ENCODE results near the gene MFSD1. TPM values are rescaled to one million over a fixed set of nuclear protein-coding genes. Genes with fewer than 3 reads are reported as not detected.
"Not testable (repeated sequence)": the region's sequence is repeated elsewhere in the genome, so short reads cannot be mapped to it uniquely, and the experiment has no call there.

The MFSD1 gene
- total RNA-seq, 1 donor from 2014 or later = 77.6 TPM

- DNase-seq (ENCODE audit: low read depth in 2 of 2) = no peak
These were observed 25.3 kb upstream of the MFSD1 start for GRCh38 chr3:158776531-158776930.

- no peak for DNase-seq (ENCODE audit: low read depth in 2 of 2)
These were observed 24.5 kb upstream of the MFSD1 start for GRCh38 chr3:158777161-158777873.

- no peak for DNase-seq (ENCODE audit: low read depth in 2 of 2)
These were observed 21.1 kb upstream of the MFSD1 start for GRCh38 chr3:158780766-158781165.

GRCh38 chr3:158781191-158781590 lies 20.7 kb upstream of the MFSD1 start:
- DNase-seq (ENCODE audit: low read depth in 2 of 2) = no peak

- DNase-seq (ENCODE audit: low read depth in 2 of 2) = no peak
These were observed 20.0 kb upstream of the MFSD1 start for GRCh38 chr3:158781849-158782248.

GRCh38 chr3:158782283-158782989 lies 19.4 kb upstream of the MFSD1 start:
- no peak for DNase-seq (ENCODE audit: low read depth in 2 of 2)

- no peak for DNase-seq (ENCODE audit: low read depth in 2 of 2)
These were observed 18.8 kb upstream of the MFSD1 start for GRCh38 chr3:158783051-158783450.

- no peak for DNase-seq (ENCODE audit: low read depth in 2 of 2)
These were observed 15.9 kb upstream of the MFSD1 start for GRCh38 chr3:158785972-158786371.

GRCh38 chr3:158788446-158788845 lies 13.4 kb upstream of the MFSD1 start:
- peak in 1 of 2 donors; percentile 12 for DNase-seq (ENCODE audit: low read depth in 2 of 2)

GRCh38 chr3:158789592-158789991 lies 12.3 kb upstream of the MFSD1 start:
- DNase-seq (ENCODE audit: low read depth in 2 of 2) = peak; percentile 82

GRCh38 chr3:158790901-158791589 lies 10.8 kb upstream of the MFSD1 start:
- peak; percentile 81 to 85 for DNase-seq (ENCODE audit: low read depth in 2 of 2)

- DNase-seq (ENCODE audit: low read depth in 2 of 2) = not testable (repeated sequence)
These were observed 10.3 kb upstream of the MFSD1 start for GRCh38 chr3:158791590-158791920.

GRCh38 chr3:158792709-158793108 lies 9.1 kb upstream of the MFSD1 start:
- DNase-seq (ENCODE audit: low read depth in 2 of 2) = peak; percentile 18 to 72

- DNase-seq (ENCODE audit: low read depth in 2 of 2) = no peak
These were observed 7.6 kb upstream of the MFSD1 start for GRCh38 chr3:158794206-158794605.

GRCh38 chr3:158794936-158795518 lies 6.8 kb upstream of the MFSD1 start:
- peak; percentile 61 to 70 for DNase-seq (ENCODE audit: low read depth in 2 of 2)

GRCh38 chr3:158801201-158801600 lies 653 bp upstream of the MFSD1 start:
- DNase-seq (ENCODE audit: low read depth in 2 of 2) = no peak

GRCh38 chr3:158802409-158803268 lies 785 bp downstream of the MFSD1 start:
- DNase-seq (ENCODE audit: low read depth in 2 of 2) = peak; percentile 33 to 42

GRCh38 chr3:158804441-158804840 lies 2.6 kb downstream of the MFSD1 start:
- no peak for DNase-seq (ENCODE audit: low read depth in 2 of 2)

GRCh38 chr3:158808697-158809096 lies 6.8 kb downstream of the MFSD1 start:
- DNase-seq (ENCODE audit: low read depth in 2 of 2) = no peak

- peak in 1 of 2 donors; percentile 27 for DNase-seq (ENCODE audit: low read depth in 2 of 2)
These were observed 7.8 kb downstream of the MFSD1 start for GRCh38 chr3:158809642-158810041.

Data from lung microvascular endothelial cell (primary cell).